Embryonic facial prominence (tissue), 1 donor: ENCODE results near the gene CRYBB1.
"Not testable (repeated sequence)": the region's sequence is repeated elsewhere in the genome, so short reads cannot be mapped to it uniquely, and the experiment has no call there.

Source experiments
- DNase-seq: peaks from one replicate; pipeline ENCODE4 v3.0.0-alpha.2; 2016; ENCODE audit errors: extremely low spot score

CRYBB1 gene

GRCh38 chr22:26636296-26636695 is 18.5 kb upstream of the CRYBB1 start:
- DNase-seq = no peak

- DNase-seq = no peak
Observed at GRCh38 chr22:26635117-26635516, 17.3 kb upstream of the CRYBB1 start.

- no peak for DNase-seq
Observed at GRCh38 chr22:26634189-26634588, 16.4 kb upstream of the CRYBB1 start.

DNA sequence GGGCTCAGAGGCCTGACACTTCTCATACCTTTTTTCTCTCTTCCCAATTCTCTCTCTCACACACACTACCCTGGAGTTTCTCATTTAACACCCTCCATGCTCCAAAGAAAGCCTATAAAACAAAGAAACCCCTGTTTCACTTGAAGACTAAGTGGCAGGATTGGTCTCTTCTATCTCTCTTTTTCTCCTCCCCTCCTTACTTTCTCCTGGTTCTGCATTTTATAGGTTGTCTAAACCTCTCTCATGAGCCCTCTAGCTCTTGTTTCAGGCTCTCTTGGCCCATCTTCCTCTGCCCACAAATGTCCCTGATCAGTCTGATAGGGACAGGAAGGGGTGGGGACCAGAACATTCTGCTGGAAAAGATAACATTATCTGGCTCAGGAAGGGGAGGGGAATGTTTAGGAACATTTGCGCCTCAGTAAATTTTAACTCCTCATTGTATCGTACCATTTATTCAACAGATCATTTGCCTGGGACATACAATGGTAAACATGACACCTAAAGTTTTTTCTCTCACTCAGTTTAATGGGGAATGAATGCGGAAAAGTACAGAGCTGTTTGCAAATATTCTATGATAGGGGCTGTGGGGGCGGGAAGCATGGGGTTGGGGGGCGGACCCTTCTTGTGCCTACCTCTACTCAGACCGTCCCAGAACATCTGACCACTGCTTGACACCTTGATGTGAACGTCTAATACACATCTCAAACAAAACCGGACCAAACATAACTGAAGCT is 14.8 kb upstream of the CRYBB1 start:
- no peak for DNase-seq

GRCh38 chr22:26631282-26631681 is 13.5 kb upstream of the CRYBB1 start:
- DNase-seq = no peak

GRCh38 chr22:26629988-26630761 is 12.3 kb upstream of the CRYBB1 start:
- no peak for DNase-seq

DNA sequence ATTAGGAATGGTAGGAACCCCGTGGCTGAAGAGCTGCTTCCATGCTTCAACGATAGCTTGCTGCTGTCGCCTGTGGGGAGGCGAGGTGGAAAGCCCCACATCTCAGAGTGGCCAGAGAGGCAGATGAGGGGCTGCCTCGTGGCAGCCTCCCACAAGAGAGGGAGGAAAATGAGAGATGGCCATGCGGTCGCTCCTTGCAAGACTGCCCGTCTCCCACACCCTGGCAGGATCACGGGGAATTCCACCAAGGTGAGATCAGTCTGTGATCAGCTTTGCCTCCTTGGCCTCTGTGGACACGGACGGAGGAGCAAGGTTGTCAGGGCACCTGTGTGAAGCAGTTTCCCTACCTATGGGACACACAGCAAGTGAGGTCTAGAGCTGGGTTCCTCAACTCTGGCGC is 7.0 kb upstream of the CRYBB1 start:
- no peak for DNase-seq

GRCh38 chr22:26623984-26624383 is 6.2 kb upstream of the CRYBB1 start:
- no peak for DNase-seq

- DNase-seq = no peak
Observed at GRCh38 chr22:26621663-26622062, 3.8 kb upstream of the CRYBB1 start, which contains the start of gene CRYBA4. Gene CRYBA4, plus strand, starts transcription at chr22:26621963. Its CDS starts 634 bp downstream, at chr22:26622597.

GRCh38 chr22:26620197-26620596 is 2.4 kb upstream of the CRYBB1 start:
- DNase-seq = no peak

DNA sequence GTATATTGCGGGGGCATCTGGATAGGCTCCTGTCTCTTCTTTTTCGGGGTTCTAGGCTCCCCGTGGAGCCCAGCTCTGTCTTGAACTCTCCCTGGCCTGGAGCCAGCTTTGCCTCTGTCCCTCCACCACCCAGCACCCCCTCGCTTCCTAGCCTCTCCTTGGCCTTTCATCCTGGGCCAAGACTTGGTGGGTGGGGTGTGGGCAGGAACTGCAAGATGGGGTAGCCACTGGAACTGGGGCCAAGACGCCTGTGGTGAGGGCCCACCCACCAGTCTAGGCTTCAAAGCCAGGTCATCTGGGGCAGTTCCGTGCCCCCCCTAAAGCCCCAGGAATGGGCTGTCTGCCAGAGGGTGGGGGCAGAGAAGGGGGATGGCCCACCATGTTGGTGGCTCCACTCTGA is 1.7 kb upstream of the CRYBB1 start:
- no peak for DNase-seq

GRCh38 chr22:26618455-26618854 is 628 bp upstream of the CRYBB1 start:
- DNase-seq = no peak

DNA sequence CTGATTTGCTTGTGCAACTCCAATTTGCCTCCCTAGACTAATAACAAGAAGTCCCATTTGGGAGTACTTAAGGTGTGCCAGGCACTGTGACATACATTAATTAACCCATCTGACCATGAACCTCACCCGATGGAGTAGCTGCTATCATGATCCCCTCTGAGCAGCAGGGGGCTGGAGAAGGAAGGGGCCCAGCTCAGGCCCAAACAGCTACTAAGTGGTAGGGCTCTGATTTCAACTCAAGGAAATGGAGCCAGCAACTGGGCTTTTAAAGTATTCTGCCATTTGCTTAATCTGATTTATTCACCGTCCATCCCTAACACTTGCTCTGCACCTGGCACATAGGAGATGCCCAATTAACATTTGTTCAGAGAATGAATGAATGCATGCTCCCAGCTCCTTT is 1.2 kb downstream of the CRYBB1 start:
- DNase-seq = no peak

DNA sequence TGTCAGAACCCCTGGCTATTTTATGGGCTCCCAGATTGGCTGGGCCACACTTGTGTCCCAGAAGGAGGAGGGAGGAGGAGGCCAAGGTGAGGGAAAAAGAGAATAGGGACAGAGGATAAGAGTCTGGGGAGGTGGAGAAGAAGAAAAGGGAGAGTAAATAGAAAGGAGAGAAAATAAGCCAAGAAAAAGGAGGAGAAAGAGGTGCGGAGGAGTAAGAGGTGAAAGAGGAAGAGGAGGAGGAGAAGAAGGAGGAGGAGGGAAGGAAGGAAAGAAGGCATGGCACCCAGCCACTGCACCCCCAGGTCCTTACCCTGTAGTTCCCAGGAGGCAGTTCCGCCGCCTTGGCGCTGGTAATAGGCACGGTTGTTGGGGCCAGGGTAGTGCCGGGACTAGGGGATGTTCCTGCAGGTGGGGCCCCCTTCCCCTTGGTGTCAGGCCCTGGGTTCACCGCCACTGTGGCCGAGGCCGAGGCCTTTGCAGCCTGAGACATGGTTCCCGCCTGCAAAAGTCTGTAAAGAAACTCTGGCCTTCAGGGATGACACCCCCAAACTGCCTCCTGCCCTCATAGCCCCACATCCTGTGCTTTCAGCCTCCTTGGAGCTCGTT is 1.9 kb downstream of the CRYBB1 start:
- no peak for DNase-seq

DNA sequence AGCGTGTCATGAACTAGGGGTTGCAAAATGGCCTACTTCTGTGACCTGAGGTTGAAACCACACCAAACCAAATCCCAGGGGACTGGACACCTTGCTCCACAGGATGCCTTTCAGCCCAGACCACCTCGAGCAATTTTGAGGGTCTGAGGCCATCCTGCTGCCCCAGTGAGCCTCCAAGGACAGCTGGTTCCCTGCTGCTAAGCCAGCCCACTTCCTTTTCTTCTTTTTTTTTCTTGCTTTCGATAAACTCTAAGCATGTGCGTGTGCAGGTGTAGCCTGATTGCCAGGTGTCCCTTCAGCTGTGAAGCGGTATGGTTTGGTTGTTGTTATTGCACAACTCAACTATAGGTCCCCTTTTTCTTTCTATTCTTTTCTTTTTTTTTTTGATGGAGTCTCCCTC is 2.7 kb downstream of the CRYBB1 start:
- DNase-seq = no peak

- DNase-seq = no peak
Observed at GRCh38 chr22:26614322-26614721, 3.5 kb downstream of the CRYBB1 start.

GRCh38 chr22:26613753-26614152 is 4.1 kb downstream of the CRYBB1 start:
- DNase-seq = not testable (repeated sequence)

GRCh38 chr22:26612652-26613051 is 5.2 kb downstream of the CRYBB1 start:
- DNase-seq = no peak

DNA sequence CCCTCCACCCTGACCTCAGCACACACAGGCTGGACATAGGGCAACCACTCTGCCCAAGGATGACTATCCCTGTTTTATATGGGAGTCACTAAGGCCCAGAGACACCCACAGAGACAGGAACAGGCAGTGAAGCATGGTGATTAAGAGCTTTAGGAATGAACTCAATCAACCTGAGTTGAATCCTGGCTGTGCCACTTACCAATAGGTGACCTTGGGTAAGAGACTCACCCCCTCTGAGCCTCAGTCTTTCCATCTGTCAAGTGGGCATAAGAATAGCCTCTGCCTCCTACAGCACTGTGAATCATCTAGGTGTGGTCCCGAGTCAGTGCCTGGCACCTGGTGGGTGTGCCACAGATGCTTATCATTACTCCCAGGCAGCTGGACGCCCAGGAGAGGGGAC is 6.8 kb downstream of the CRYBB1 start:
- DNase-seq = no peak

GRCh38 chr22:26610072-26610958 is 7.5 kb downstream of the CRYBB1 start:
- DNase-seq = no peak

DNA sequence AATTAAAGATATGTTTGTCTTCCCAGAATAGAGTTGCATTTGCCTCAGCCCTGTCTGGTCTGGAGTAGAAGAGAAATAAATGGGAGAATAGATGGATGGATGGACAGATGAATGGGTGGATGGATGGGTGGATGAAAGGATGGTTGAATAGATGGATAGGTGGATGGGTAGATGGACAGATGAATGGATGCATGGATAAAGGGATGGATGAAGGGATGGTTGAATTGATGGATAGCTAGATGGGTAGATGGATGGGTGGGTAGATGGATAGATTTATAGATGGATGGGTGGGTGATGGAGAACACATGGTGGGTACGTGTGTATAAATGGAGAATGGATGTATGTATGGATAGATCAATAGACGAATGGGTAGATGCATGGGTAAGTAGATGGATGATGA is 8.5 kb downstream of the CRYBB1 start:
- no peak for DNase-seq

GRCh38 chr22:26608129-26608528 is 9.7 kb downstream of the CRYBB1 start:
- DNase-seq = no peak
